ENCODE data around the gene ANO1.

ANO1 gene

GRCh38 chr11:70082829-70083228, 4.7 kb downstream of the ANO1 start:
- TF ChIP-seq REST (IDR thresholded peaks at IDR 0.05; ENCODE audit: low read depth) (no peak), RAD21 (IDR thresholded peaks at IDR 0.05; ENCODE audit: low read depth) (peak; percentile 29)

- TF ChIP-seq CEBPB (IDR thresholded peaks at IDR 0.05) (no peak), EP300 (IDR thresholded peaks at IDR 0.05; ENCODE audit: borderline replicate concordance) (no peak), TAF1 (IDR thresholded peaks at IDR 0.05; ENCODE audit: low read depth) (no peak), YY1 (IDR thresholded peaks at IDR 0.05; ENCODE audit: low read depth) (no peak), ZBTB7A (IDR thresholded peaks at IDR 0.05; ENCODE audit: low read depth) (no peak), REST (IDR thresholded peaks at IDR 0.05; ENCODE audit: low read depth) (peak; percentile 49; the same call in 1 of the 2 replicates), FOXM1 (IDR thresholded peaks at IDR 0.05; ENCODE audit: borderline replicate concordance, low read depth) (no peak)
These were observed 6.2 kb downstream of the ANO1 start for GRCh38 chr11:70084046-70084984.

GRCh38 chr11:70085815-70086769, 8.0 kb downstream of the ANO1 start:
- TF ChIP-seq FOXM1 (IDR thresholded peaks at IDR 0.05; ENCODE audit: borderline replicate concordance, low read depth) (no peak), TAF1 (IDR thresholded peaks at IDR 0.05; ENCODE audit: low read depth) (no peak), RAD21 (IDR thresholded peaks at IDR 0.05; ENCODE audit: low read depth) (no peak)

- TF ChIP-seq RAD21 (IDR thresholded peaks at IDR 0.05; ENCODE audit: low read depth) (peak; percentile 37; the same call in 1 of the 2 replicates), TCF12 (IDR thresholded peaks at IDR 0.05; ENCODE audit: low read depth) (no peak), TEAD4 (IDR thresholded peaks at IDR 0.05) (no peak), TAF1 (IDR thresholded peaks at IDR 0.05; ENCODE audit: low read depth) (no peak)
These were observed 9.5 kb downstream of the ANO1 start for GRCh38 chr11:70087446-70088167.

GRCh38 chr11:70088735-70089250, 10.7 kb downstream of the ANO1 start:
- TF ChIP-seq FOXM1 (IDR thresholded peaks at IDR 0.05; ENCODE audit: borderline replicate concordance, low read depth) (no peak), USF1 (IDR thresholded peaks at IDR 0.05) (no peak), TEAD4 (IDR thresholded peaks at IDR 0.05) (no peak), TAF1 (IDR thresholded peaks at IDR 0.05; ENCODE audit: low read depth) (no peak), ZBTB7A (IDR thresholded peaks at IDR 0.05; ENCODE audit: low read depth) (no peak), MAX (IDR thresholded peaks at IDR 0.05) (no peak), CEBPB (IDR thresholded peaks at IDR 0.05) (no peak), EP300 (IDR thresholded peaks at IDR 0.05; ENCODE audit: borderline replicate concordance) (no peak), TCF12 (IDR thresholded peaks at IDR 0.05; ENCODE audit: low read depth) (no peak)

- no peak for TF ChIP-seq CREB1 (IDR thresholded peaks at IDR 0.05; ENCODE audit: low read depth)
- TF ChIP-seq TAF1 (IDR thresholded peaks at IDR 0.05; ENCODE audit: low read depth) = no peak
- TF ChIP-seq MAX (IDR thresholded peaks at IDR 0.05) = no peak
- no peak for TF ChIP-seq RAD21 (IDR thresholded peaks at IDR 0.05; ENCODE audit: low read depth)
- no peak for TF ChIP-seq EGR1 (IDR thresholded peaks at IDR 0.05)
- TF ChIP-seq REST (IDR thresholded peaks at IDR 0.05; ENCODE audit: low read depth) = no peak
- TF ChIP-seq TCF12 (IDR thresholded peaks at IDR 0.05; ENCODE audit: low read depth) = no peak
- TF ChIP-seq CEBPB (IDR thresholded peaks at IDR 0.05) = no peak
- no peak for TF ChIP-seq YY1 (IDR thresholded peaks at IDR 0.05; ENCODE audit: low read depth)
- TF ChIP-seq NFIC (IDR thresholded peaks at IDR 0.05) = no peak
- TF ChIP-seq FOXM1 (IDR thresholded peaks at IDR 0.05; ENCODE audit: borderline replicate concordance, low read depth) = no peak
- TF ChIP-seq USF1 (IDR thresholded peaks at IDR 0.05) = no peak
- TF ChIP-seq ZBTB7A (IDR thresholded peaks at IDR 0.05; ENCODE audit: low read depth) = no peak
- no peak for TF ChIP-seq TEAD4 (IDR thresholded peaks at IDR 0.05)
- TF ChIP-seq EP300 (IDR thresholded peaks at IDR 0.05; ENCODE audit: borderline replicate concordance) = no peak
These were observed 11.5 kb downstream of the ANO1 start for GRCh38 chr11:70089631-70090030.

Measured in Ishikawa (cell line).